Measurements from ENCODE around the gene PTGER4. TPM values are rescaled to one million over a fixed set of nuclear protein-coding genes. Genes with fewer than 3 reads are reported as not detected.
"Not testable (repeated sequence)": the region's sequence is repeated elsewhere in the genome, so short reads cannot be mapped to it uniquely, and the experiment has no call there.

Gene PTGER4
- total and polyA plus RNA-seq, 11 donors, result 2.1 to 43.7 (median 8.8) TPM

DNA sequence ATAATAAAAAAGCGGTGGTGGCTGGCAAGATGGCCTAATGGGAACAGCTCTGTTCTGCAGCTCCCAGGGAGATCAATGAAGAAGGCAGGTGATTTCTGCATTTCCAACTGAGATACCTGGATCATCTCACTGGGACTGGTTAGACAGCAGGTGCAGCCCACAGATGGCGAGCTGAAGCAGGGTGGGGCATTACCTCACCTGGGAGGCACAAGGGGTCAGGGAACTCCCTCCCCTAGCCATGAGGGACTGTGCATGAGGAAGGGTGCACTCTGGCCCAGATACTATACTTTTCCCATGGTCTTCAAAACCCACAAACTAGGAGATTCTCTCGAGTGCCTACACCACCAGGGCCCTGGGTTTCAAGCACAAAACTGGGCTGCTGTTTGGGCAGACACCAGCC lies 45.6 kb upstream of the PTGER4 start:
- Histone ChIP-seq H3K4me3 (no peak overlapping the region), H3K27ac (no peak overlapping the region), H3K36me3 (no peaks in the 10 kb centered on the region), H3K9me3 (peaks cover 0 to 32% (median 12%) of the 10 kb centered on the region in 12 donors), H3K27me3 (no peaks in the 10 kb centered on the region), H3K4me1 (no peaks in the 10 kb centered on the region)
- DNase-seq (no peak), ATAC-seq (no peak)
- 72 to 98% (median 82%) methylated on average over 3 of the region's 3 CpGs for WGBS, 4 donors
- TF ChIP-seq POLR2A (IDR thresholded peaks at IDR 0.05), result no peak
- TF ChIP-seq, protein P1, sequence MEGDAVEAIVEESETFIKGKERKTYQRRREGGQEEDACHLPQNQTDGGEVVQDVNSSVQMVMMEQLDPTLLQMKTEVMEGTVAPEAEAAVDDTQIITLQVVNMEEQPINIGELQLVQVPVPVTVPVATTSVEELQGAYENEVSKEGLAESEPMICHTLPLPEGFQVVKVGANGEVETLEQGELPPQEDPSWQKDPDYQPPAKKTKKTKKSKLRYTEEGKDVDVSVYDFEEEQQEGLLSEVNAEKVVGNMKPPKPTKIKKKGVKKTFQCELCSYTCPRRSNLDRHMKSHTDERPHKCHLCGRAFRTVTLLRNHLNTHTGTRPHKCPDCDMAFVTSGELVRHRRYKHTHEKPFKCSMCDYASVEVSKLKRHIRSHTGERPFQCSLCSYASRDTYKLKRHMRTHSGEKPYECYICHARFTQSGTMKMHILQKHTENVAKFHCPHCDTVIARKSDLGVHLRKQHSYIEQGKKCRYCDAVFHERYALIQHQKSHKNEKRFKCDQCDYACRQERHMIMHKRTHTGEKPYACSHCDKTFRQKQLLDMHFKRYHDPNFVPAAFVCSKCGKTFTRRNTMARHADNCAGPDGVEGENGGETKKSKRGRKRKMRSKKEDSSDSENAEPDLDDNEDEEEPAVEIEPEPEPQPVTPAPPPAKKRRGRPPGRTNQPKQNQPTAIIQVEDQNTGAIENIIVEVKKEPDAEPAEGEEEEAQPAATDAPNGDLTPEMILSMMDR (IDR thresholded peaks at IDR 0.05), result no peak
- intact Hi-C loops (cut with DNase I), result loop anchor here in 1 of 10 donors (5.0 kb wide), 1 partner anchor 38 kb away; no protein-coding TSS in a partner anchor

DNA sequence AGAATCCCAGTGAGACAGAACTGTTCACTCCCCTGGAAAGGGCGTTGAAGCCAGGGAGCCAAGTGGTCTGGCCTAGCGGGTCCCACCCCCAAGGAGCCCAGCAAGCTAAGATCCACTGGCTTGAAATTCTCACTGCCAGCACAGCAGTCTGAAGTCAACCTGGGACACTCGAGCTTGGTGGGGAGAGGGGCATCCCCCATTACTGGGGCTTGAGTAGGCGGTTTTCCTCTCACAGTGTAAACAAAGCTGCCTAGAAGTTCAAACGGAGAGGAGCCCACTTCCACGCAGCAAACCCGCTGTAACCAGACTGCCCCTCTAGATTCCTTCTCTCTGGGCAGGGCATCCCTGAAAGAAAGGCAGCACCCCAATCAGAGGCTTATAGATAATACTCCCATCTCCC lies 45.1 kb upstream of the PTGER4 start:
- peaks cover 0 to 36% (median 12%) of the 10 kb centered on the region in 12 donors for H3K9me3 ChIP-seq
- no peak overlapping the region for H3K27ac ChIP-seq
- TF ChIP-seq, protein P1 (IDR thresholded peaks at IDR 0.05), result no peak
- TF ChIP-seq POLR2A (IDR thresholded peaks at IDR 0.05), result no peak
- 73 to 87% (median 82%) methylated on average over 6 to 7 of the region's 7 CpGs for WGBS, 4 donors
- intact Hi-C loops (cut with DNase I), result loop anchor here in 1 of 10 donors (5.0 kb wide), 1 partner anchor 38 kb away; no protein-coding TSS in a partner anchor
- ATAC-seq (no peak), DNase-seq (no peak)
- H3K4me1 ChIP-seq, result no peaks in the 10 kb centered on the region
- H3K36me3 ChIP-seq, result no peaks in the 10 kb centered on the region
- H3K27me3 ChIP-seq, result no peaks in the 10 kb centered on the region
- no peak overlapping the region for H3K4me3 ChIP-seq

DNA sequence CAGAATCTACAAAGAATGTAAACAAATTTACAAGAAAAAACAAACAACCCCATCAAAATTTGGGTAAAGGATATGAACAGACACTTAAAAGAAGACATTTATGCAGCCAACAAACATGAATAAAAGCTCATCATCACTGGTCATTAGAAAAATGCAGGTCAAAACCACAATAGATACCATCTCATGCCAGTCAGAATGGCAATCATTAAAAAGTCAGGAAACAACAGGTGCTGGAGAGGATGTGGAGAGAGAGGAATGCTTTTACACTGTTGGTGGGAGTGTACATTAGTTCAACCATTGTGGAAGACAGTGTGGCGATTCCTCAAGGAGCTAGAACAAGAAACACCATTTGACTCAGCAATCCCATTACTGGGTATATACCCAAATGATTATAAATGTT lies 40.2 kb upstream of the PTGER4 start:
- H3K4me1 ChIP-seq; H3K27me3 ChIP-seq; H3K27ac ChIP-seq; H3K36me3 ChIP-seq; intact Hi-C loops (cut with DNase I); ATAC-seq; DNase-seq; H3K4me3 ChIP-seq: not testable (repeated sequence)
- peaks cover 0 to 49% (median 12%) of the 10 kb centered on the region in 12 donors for H3K9me3 ChIP-seq
- WGBS, 4 donors, result 88 to 96% (median 93%) methylated on average over 1 of the region's 1 CpG

DNA sequence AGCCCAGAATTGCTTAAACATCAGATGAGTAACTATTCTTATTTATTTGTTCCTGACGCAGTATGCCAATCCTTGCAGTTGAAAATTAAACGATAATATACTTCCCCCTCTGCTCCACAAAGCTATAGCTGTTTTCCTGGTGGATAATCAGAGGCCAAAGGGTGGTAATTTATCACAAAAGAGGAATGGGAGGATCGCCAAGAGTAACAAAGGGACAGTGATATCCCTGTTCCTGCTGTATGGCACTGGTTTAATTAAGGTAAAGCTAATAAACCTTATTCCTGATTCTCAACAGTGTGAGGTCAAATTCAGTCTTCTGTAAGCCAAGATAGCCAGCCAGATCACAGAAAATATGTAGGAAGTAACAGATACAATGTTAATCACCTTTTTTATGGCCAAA lies 33.4 kb upstream of the PTGER4 start:
- intact Hi-C loops (cut with DNase I), result no loop called here
- no peak for ATAC-seq
- Histone ChIP-seq H3K4me1 (peaks cover 0 to 22% (median 0%) of the 10 kb centered on the region in 12 donors), H3K4me3 (no peak overlapping the region), H3K36me3 (no peaks in the 10 kb centered on the region), H3K27ac (no peak overlapping the region), H3K9me3 (peaks cover 0 to 3% (median 0%) of the 10 kb centered on the region in 12 donors), H3K27me3 (no peaks in the 10 kb centered on the region)
- DNase-seq, result no peak
- no peak for TF ChIP-seq POLR2A (IDR thresholded peaks at IDR 0.05)
- TF ChIP-seq, protein P1 (IDR thresholded peaks at IDR 0.05), result no peak
- WGBS, 4 donors, result 58 to 71% (median 61%) methylated on average over 3 of the region's 3 CpGs

DNA sequence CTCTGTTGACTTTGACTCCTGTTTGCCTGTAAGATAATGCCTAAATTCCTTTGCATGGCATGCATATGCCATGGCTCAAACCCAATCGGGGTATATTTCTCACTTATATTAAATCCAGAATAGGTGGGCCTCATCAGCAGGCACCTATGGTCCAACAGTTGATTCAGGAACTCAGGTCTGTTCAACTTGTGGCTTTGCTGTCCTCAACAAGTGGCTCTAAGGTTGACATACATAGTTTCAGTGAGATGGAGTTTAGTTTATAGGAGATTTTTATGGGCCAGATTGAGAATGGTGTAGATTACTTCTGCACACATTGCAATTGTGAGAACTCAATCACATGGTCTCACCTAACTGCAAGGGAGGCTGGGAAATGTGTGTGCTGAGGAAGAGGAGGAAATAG lies 31.6 kb upstream of the PTGER4 start:
- 78 to 90% (median 82%) methylated on average over 1 of the region's 1 CpG for WGBS, 4 donors
- H3K27me3 ChIP-seq, result no peaks in the 10 kb centered on the region
- peaks cover 0 to 20% (median 0%) of the 10 kb centered on the region in 12 donors for H3K4me1 ChIP-seq
- ATAC-seq, result no peak
- intact Hi-C loops (cut with DNase I), result no loop called here
- H3K36me3 ChIP-seq, result no peaks in the 10 kb centered on the region
- H3K9me3 ChIP-seq, result peaks cover 0 to 3% (median 0%) of the 10 kb centered on the region in 12 donors
- H3K4me3 ChIP-seq, result no peak overlapping the region
- DNase-seq, result no peak
- H3K27ac ChIP-seq, result no peak overlapping the region
- TF ChIP-seq POLR2A (IDR thresholded peaks at IDR 0.05), result no peak
- TF ChIP-seq, protein P1 (IDR thresholded peaks at IDR 0.05), result no peak
